Natural killer cell treated with Interleukin-12 subunit alpha and Interleukin-12 subunit beta and Interleukin-15 and Interleukin-18, amount 100 ng/mL, for 72 hours (primary cell): ENCODE results near the gene GSE1. TPM values are rescaled to one million over a fixed set of nuclear protein-coding genes. Genes with fewer than 3 reads are reported as not detected.

ENCODE experiments used
- ATAC-seq, 2 donors: fragments of 150-1000 bp; cut with Tn5 transposase in 1 of 2; sonication (Bioruptor Pico), chemical (Tn5 transposase) in 1 of 2; 2 replicates each; pipeline ENCODE4 v1.10.0; 2021
- DNase-seq: peaks from one replicate; pipeline ENCODE4 v3.0.0; 2022; ENCODE audit warnings: low spot score
- H3K27ac Mint-ChIP-seq, 2 donors: 1 replicate in 1 of 2; 2 replicates in 1 of 2; pipeline ENCODE4 v1.8.0; 2022; ENCODE audit warnings: mixed read lengths in 2 of 2, mild to moderate bottlenecking in 1 of 2, moderate library complexity in 1 of 2
- H3K27me3 Mint-ChIP-seq, 2 donors: 1 replicate in 1 of 2; 2 replicates in 1 of 2; pipeline ENCODE4 v1.8.0; 2022; ENCODE audit warnings: mixed read lengths in 2 of 2
- H3K36me3 Mint-ChIP-seq: one replicate; pipeline ENCODE4 v1.8.0; 2022; ENCODE audit warnings: mixed read lengths
- H3K4me1 Mint-ChIP-seq, 2 donors: 1 replicate in 1 of 2; 2 replicates in 1 of 2; pipeline ENCODE4 v1.8.0; 2022; ENCODE audit warnings: low read depth in 2 of 2, mixed read lengths in 2 of 2, mild to moderate bottlenecking in 1 of 2
- H3K4me3 Mint-ChIP-seq: one replicate; pipeline ENCODE4 v1.8.0; 2022; ENCODE audit warnings: mixed read lengths
- H3K9me3 Mint-ChIP-seq: 2 replicates; pipeline ENCODE4 v1.8.0; 2022; ENCODE audit warnings: mixed read lengths
- total RNA-seq, 2 donors: library from RNA; stranded (reverse); gene quantifications; one replicate each; pipeline ENCODE4 v1.2.3, GENCODE V29; 2022

Gene GSE1
- total RNA-seq, 2 donors from 2014 or later, result 84.9 to 146 TPM

- Mint-ChIP-seq H3K27me3 (no peaks in the 10 kb centered on the region), H3K4me3 (no peak overlapping the region), H3K27ac (no peak overlapping the region), H3K9me3 (peaks cover 3% of the 10 kb centered on the region), H3K4me1 (peaks cover 19 to 39% of the 10 kb centered on the region in 2 donors), H3K36me3 (no peaks in the 10 kb centered on the region)
- ATAC-seq (no peak), DNase-seq (no peak)
Observed at GRCh38 chr16:85627526-85628264, 14.6 kb downstream of the GSE1 start.

- H3K4me3 Mint-ChIP-seq, result no peak overlapping the region
- H3K4me1 Mint-ChIP-seq, result peaks cover 17 to 36% of the 10 kb centered on the region in 2 donors
- no peaks in the 10 kb centered on the region for H3K36me3 Mint-ChIP-seq
- DNase-seq, result no peak
- no peaks in the 10 kb centered on the region for H3K27me3 Mint-ChIP-seq
- H3K27ac Mint-ChIP-seq, result no peak overlapping the region
- peaks cover 3% of the 10 kb centered on the region for H3K9me3 Mint-ChIP-seq
- no peak for ATAC-seq
Observed at GRCh38 chr16:85628265-85628556, 15.1 kb downstream of the GSE1 start.

- ATAC-seq (no peak), DNase-seq (no peak)
- Mint-ChIP-seq H3K27ac (no peak overlapping the region), H3K4me1 (peaks cover 17 to 33% of the 10 kb centered on the region in 2 donors), H3K9me3 (peaks cover 3% of the 10 kb centered on the region), H3K4me3 (no peak overlapping the region), H3K27me3 (no peaks in the 10 kb centered on the region), H3K36me3 (no peaks in the 10 kb centered on the region)
Observed at GRCh38 chr16:85628645-85629044, 15.5 kb downstream of the GSE1 start.

GRCh38 chr16:85629326-85629725 lies 16.2 kb downstream of the GSE1 start:
- Mint-ChIP-seq H3K4me1 (peaks cover 17 to 31% of the 10 kb centered on the region in 2 donors), H3K9me3 (peaks cover 3% of the 10 kb centered on the region), H3K4me3 (no peak overlapping the region), H3K36me3 (no peaks in the 10 kb centered on the region), H3K27ac (no peak overlapping the region), H3K27me3 (no peaks in the 10 kb centered on the region)
- ATAC-seq (no peak), DNase-seq (no peak)

GRCh38 chr16:85629853-85630252 lies 16.7 kb downstream of the GSE1 start:
- Mint-ChIP-seq H3K36me3 (no peaks in the 10 kb centered on the region), H3K27ac (no peak overlapping the region), H3K9me3 (peaks cover 3% of the 10 kb centered on the region), H3K4me1 (peaks cover 17 to 31% of the 10 kb centered on the region in 2 donors), H3K4me3 (no peak overlapping the region), H3K27me3 (no peaks in the 10 kb centered on the region)
- no peak for DNase-seq
- ATAC-seq, result no peak

- Mint-ChIP-seq H3K36me3 (no peaks in the 10 kb centered on the region), H3K4me3 (no peak overlapping the region), H3K27ac (no peak overlapping the region), H3K9me3 (peaks cover 3% of the 10 kb centered on the region), H3K27me3 (no peaks in the 10 kb centered on the region), H3K4me1 (peaks cover 16 to 26% of the 10 kb centered on the region in 2 donors)
- no peak for ATAC-seq
- DNase-seq, result no peak
Observed at GRCh38 chr16:85631230-85631629, 18.1 kb downstream of the GSE1 start.

- Mint-ChIP-seq H3K27ac (no peak overlapping the region), H3K4me1 (peaks cover 11 to 22% of the 10 kb centered on the region in 2 donors), H3K36me3 (no peaks in the 10 kb centered on the region), H3K4me3 (no peak overlapping the region), H3K9me3 (peaks cover 3% of the 10 kb centered on the region), H3K27me3 (no peaks in the 10 kb centered on the region)
- DNase-seq, result no peak
- ATAC-seq, result no peak
Observed at GRCh38 chr16:85631802-85632393, 18.8 kb downstream of the GSE1 start.

- H3K4me3 Mint-ChIP-seq, result no peak overlapping the region
Observed at GRCh38 chr16:85632709-85633437, 19.8 kb downstream of the GSE1 start.

GRCh38 chr16:85633438-85633743 lies 20.3 kb downstream of the GSE1 start:
- DNase-seq (no peak), ATAC-seq (no peak)
- Mint-ChIP-seq H3K36me3 (no peaks in the 10 kb centered on the region), H3K4me1 (peaks cover 11 to 21% of the 10 kb centered on the region in 2 donors), H3K27me3 (no peaks in the 10 kb centered on the region), H3K9me3 (peaks cover 3% of the 10 kb centered on the region), H3K27ac (no peak overlapping the region), H3K4me3 (no peak overlapping the region)

More at GRCh38 chr16:85632709-85633437, 19.8 kb downstream of the GSE1 start:
- Mint-ChIP-seq H3K27me3 (no peaks in the 10 kb centered on the region), H3K27ac (no peak overlapping the region), H3K9me3 (peaks cover 3% of the 10 kb centered on the region), H3K4me1 (peaks cover 11 to 22% of the 10 kb centered on the region in 2 donors), H3K36me3 (no peaks in the 10 kb centered on the region)
- DNase-seq (no peak), ATAC-seq (no peak)

GRCh38 chr16:85633888-85634287 lies 20.8 kb downstream of the GSE1 start:
- H3K36me3 Mint-ChIP-seq, result no peaks in the 10 kb centered on the region
- H3K9me3 Mint-ChIP-seq, result peaks cover 3% of the 10 kb centered on the region
- H3K27ac Mint-ChIP-seq, result no peak overlapping the region
- no peak for ATAC-seq
- peaks cover 8 to 16% of the 10 kb centered on the region in 2 donors for H3K4me1 Mint-ChIP-seq
- H3K27me3 Mint-ChIP-seq, result no peaks in the 10 kb centered on the region
- no peak for DNase-seq
- H3K4me3 Mint-ChIP-seq, result no peak overlapping the region

- H3K27ac Mint-ChIP-seq, result no peak overlapping the region
- no peaks in the 10 kb centered on the region for H3K9me3 Mint-ChIP-seq
- no peaks in the 10 kb centered on the region for H3K27me3 Mint-ChIP-seq
- H3K4me3 Mint-ChIP-seq, result no peak overlapping the region
- DNase-seq, result no peak
- H3K36me3 Mint-ChIP-seq, result no peaks in the 10 kb centered on the region
- ATAC-seq, result no peak
- H3K4me1 Mint-ChIP-seq, result peaks cover 0 to 13% of the 10 kb centered on the region in 2 donors
Observed at GRCh38 chr16:85634747-85635544, 21.8 kb downstream of the GSE1 start.

- H3K9me3 Mint-ChIP-seq, result no peaks in the 10 kb centered on the region
- H3K27me3 Mint-ChIP-seq, result no peaks in the 10 kb centered on the region
- H3K27ac Mint-ChIP-seq, result no peak overlapping the region
- ATAC-seq (no peak), DNase-seq (no peak)
- H3K36me3 Mint-ChIP-seq, result no peaks in the 10 kb centered on the region
- no peak overlapping the region for H3K4me3 Mint-ChIP-seq
- H3K4me1 Mint-ChIP-seq, result peaks cover 0 to 7% of the 10 kb centered on the region in 2 donors
Observed at GRCh38 chr16:85635545-85636140, 22.5 kb downstream of the GSE1 start.

- H3K4me3 Mint-ChIP-seq, result no peak overlapping the region
- no peaks in the 10 kb centered on the region for H3K36me3 Mint-ChIP-seq
- H3K27me3 Mint-ChIP-seq, result no peaks in the 10 kb centered on the region
- H3K9me3 Mint-ChIP-seq, result no peaks in the 10 kb centered on the region
- peaks cover 4 to 10% of the 10 kb centered on the region in 2 donors for H3K4me1 Mint-ChIP-seq
- ATAC-seq (no peak), DNase-seq (no peak)
- no peak overlapping the region for H3K27ac Mint-ChIP-seq
Observed at GRCh38 chr16:85636234-85636812, 23.2 kb downstream of the GSE1 start.
